Ascending aorta (tissue), 2 donors: ENCODE data around the gene U2AF2. TPM values are rescaled to one million over a fixed set of nuclear protein-coding genes. Genes with fewer than 3 reads are reported as not detected.

Source experiments
- DNase-seq, 2 donors: peaks; one replicate each; pipeline ENCODE4 v3.0.0-alpha.2; 2019; ENCODE audit warnings: low spot score in 2 of 2
- H3K27ac ChIP-seq, 2 donors: fragments of 200-600 bp; sonication (generic); one replicate each; pipeline ENCODE4 v1.5.1; 2016 to 2017; ENCODE audit warnings: mild to moderate bottlenecking in 1 of 2
- H3K27me3 ChIP-seq: fragments of 200-600 bp; sonication (generic); one replicate; pipeline ENCODE4 v1.5.1; 2017
- H3K36me3 ChIP-seq, 2 donors: fragments of 200-600 bp; sonication (generic); one replicate each; pipeline ENCODE4 v1.5.1; 2016
- H3K4me1 ChIP-seq, 2 donors: fragments of 200-600 bp; sonication (generic); one replicate each; pipeline ENCODE4 v1.5.1; 2016 to 2017; ENCODE audit warnings: mild to moderate bottlenecking in 1 of 2
- H3K4me3 ChIP-seq, 2 donors: fragments of 200-600 bp; sonication (generic); one replicate each; pipeline ENCODE4 v1.5.1; 2016 to 2017; ENCODE audit warnings: mild to moderate bottlenecking in 1 of 2
- H3K9me3 ChIP-seq, 2 donors: fragments of 200-600 bp; sonication (generic); one replicate each; pipeline ENCODE4 v1.5.1; 2016
- CTCF ChIP-seq, 3 experiments: fragments of 200-600 bp in 2 of 3; fragments of 450-650 bp in 1 of 3; sonication (generic) in 2 of 3; IDR thresholded peaks; one replicate each; pipeline ENCODE4 v1.5.1; 2016 to 2019; ENCODE audit warnings: antibody characterized with exemption in 3 of 3, mild to moderate bottlenecking in 1 of 3, moderate library complexity in 1 of 3
- intact Hi-C: fragments of 100-400 bp; cut with DNase I; formaldehyde crosslinking; loops from one replicate; pipeline ENCODE4 v1.15.1; 2023
- total RNA-seq: library from RNA; depleted of rRNA; stranded (reverse); fragments of >200 nt; gene quantifications from one replicate; pipeline ENCODE4 v1.1.0, GENCODE V29; 2016

Gene U2AF2
- total RNA-seq, 1 donor from 2014 or later: 221 TPM

- H3K4me1 ChIP-seq: peaks cover 13 to 29% of the 10 kb centered on the region in 2 donors
- no peaks in the 10 kb centered on the region for H3K27me3 ChIP-seq
Measured at GRCh38 chr19:55661826-55662225, 7.0 kb downstream of the U2AF2 start.

GRCh38 chr19:55663846-55664536 lies 9.2 kb downstream of the U2AF2 start:
- intact Hi-C loops: no loop called here

More at GRCh38 chr19:55661826-55662225, 7.0 kb downstream of the U2AF2 start:
- Histone ChIP-seq H3K4me3 (no peak overlapping the region), H3K36me3 (peaks cover 73 to 76% of the 10 kb centered on the region in 2 donors), H3K27ac (no peak overlapping the region), H3K9me3 (no peaks in the 10 kb centered on the region)
- no peak for TF ChIP-seq CTCF (IDR thresholded peaks at IDR 0.05)
- intact Hi-C loops: no loop called here
- no peak for DNase-seq

GRCh38 chr19:55666343-55667005 lies 11.6 kb downstream of the U2AF2 start:
- intact Hi-C loops: no loop called here
- no peak for DNase-seq
- Histone ChIP-seq H3K4me1 (no peaks in the 10 kb centered on the region), H3K27me3 (no peaks in the 10 kb centered on the region), H3K27ac (no peak overlapping the region), H3K9me3 (no peaks in the 10 kb centered on the region), H3K36me3 (peaks cover 90 to 96% of the 10 kb centered on the region in 2 donors), H3K4me3 (no peak overlapping the region)
- no peak for TF ChIP-seq CTCF (IDR thresholded peaks at IDR 0.05)

More at GRCh38 chr19:55663846-55664536, 9.2 kb downstream of the U2AF2 start:
- Histone ChIP-seq H3K4me3 (no peak overlapping the region), H3K27me3 (no peaks in the 10 kb centered on the region), H3K36me3 (peaks cover 95 to 97% of the 10 kb centered on the region in 2 donors), H3K4me1 (peaks cover 1 to 8% of the 10 kb centered on the region in 2 donors), H3K27ac (no peak overlapping the region), H3K9me3 (no peaks in the 10 kb centered on the region)
- no peak for DNase-seq
- TF ChIP-seq CTCF (IDR thresholded peaks at IDR 0.05): no peak

- no peaks in the 10 kb centered on the region for H3K4me1 ChIP-seq
- H3K27ac ChIP-seq: no peak overlapping the region
- H3K27me3 ChIP-seq: no peaks in the 10 kb centered on the region
- H3K4me3 ChIP-seq: no peak overlapping the region
- H3K36me3 ChIP-seq: peaks cover 85 to 90% of the 10 kb centered on the region in 2 donors
- no peak for TF ChIP-seq CTCF (IDR thresholded peaks at IDR 0.05)
- intact Hi-C loops: no loop called here
- no peaks in the 10 kb centered on the region for H3K9me3 ChIP-seq
- DNase-seq: no peak
Measured at GRCh38 chr19:55667006-55667381, 12.2 kb downstream of the U2AF2 start.

- no peak for DNase-seq
- intact Hi-C loops: no loop called here
- no peak for TF ChIP-seq CTCF (IDR thresholded peaks at IDR 0.05)
- Histone ChIP-seq H3K27me3 (no peaks in the 10 kb centered on the region), H3K9me3 (no peaks in the 10 kb centered on the region), H3K36me3 (peaks cover 79 to 85% of the 10 kb centered on the region in 2 donors), H3K4me3 (no peak overlapping the region), H3K27ac (no peak overlapping the region), H3K4me1 (no peaks in the 10 kb centered on the region)
Measured at GRCh38 chr19:55667511-55667910, 12.7 kb downstream of the U2AF2 start.
